B cell (primary cell): Measurements from ENCODE around the gene CC2D2A.

Experiments used
- EZH2 ChIP-seq: IDR thresholded peaks from 2 replicates; pipeline ENCODE4 v1.6.1; 2012; ENCODE audit warnings: borderline replicate concordance, low read depth, mild to moderate bottlenecking, moderate library complexity, low read length; ENCODE audit not compliant: insufficient read depth, poor library complexity, severe bottlenecking
- TF ChIP-seq, protein P1 (sequence below): fragments of 200-600 bp; IDR thresholded peaks from one replicate; pipeline ENCODE4 v1.8.0; 2022; ENCODE audit warnings: antibody characterized with exemption, mild to moderate bottlenecking

- TF ChIP-seq, protein P1, sequence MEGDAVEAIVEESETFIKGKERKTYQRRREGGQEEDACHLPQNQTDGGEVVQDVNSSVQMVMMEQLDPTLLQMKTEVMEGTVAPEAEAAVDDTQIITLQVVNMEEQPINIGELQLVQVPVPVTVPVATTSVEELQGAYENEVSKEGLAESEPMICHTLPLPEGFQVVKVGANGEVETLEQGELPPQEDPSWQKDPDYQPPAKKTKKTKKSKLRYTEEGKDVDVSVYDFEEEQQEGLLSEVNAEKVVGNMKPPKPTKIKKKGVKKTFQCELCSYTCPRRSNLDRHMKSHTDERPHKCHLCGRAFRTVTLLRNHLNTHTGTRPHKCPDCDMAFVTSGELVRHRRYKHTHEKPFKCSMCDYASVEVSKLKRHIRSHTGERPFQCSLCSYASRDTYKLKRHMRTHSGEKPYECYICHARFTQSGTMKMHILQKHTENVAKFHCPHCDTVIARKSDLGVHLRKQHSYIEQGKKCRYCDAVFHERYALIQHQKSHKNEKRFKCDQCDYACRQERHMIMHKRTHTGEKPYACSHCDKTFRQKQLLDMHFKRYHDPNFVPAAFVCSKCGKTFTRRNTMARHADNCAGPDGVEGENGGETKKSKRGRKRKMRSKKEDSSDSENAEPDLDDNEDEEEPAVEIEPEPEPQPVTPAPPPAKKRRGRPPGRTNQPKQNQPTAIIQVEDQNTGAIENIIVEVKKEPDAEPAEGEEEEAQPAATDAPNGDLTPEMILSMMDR, result no peak
- TF ChIP-seq EZH2, result no peak
Observed at GRCh38 chr4:15436513-15436912, 33.2 kb upstream of the CC2D2A start.
